GM23248 (cell line): ENCODE data around the gene NPB.

Source experiments
- EZH2 ChIP-seq: fragments of 200-600 bp; sonication (generic); IDR thresholded peaks from 2 replicates; pipeline ENCODE4 v1.6.1; 2018; ENCODE audit warnings: antibody characterized with exemption, mild to moderate bottlenecking; ENCODE audit not compliant: insufficient read depth, poor library complexity, severe bottlenecking
- EZH2phosphoT487 ChIP-seq: fragments of 200-600 bp; sonication (generic); IDR thresholded peaks from 2 replicates; pipeline ENCODE4 v1.6.1; 2018; ENCODE audit warnings: antibody characterized with exemption, moderate library complexity, mild to moderate bottlenecking, low read depth; ENCODE audit not compliant: insufficient read depth

DNA sequence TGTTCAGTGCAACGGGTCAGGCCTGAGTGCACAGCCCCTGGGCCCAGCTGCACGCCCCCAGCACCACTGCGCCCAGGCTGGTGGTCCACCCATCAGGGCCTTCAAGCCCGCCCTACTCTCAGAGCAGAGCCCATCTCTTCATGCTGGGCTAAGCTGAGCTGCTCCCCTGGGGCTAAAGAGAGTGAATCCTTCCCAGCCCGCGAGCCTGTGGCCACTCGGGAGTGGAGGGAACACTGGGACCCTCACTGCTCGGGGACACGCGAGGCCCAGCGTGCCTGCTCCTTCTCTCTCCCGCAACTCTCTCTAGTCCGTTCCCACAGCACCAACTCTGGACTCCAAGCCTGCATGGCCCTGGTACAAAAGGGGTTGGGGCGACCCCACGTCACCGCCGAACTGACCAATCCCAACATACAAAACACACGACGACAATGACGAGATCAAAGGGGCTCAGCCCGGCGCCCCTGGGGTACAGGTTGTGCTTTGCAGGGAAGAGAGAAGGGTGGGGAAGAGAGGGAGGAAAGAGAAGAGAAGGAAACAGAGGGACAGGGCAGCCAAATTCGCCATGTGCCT lies 20.0 kb downstream of the NPB start:
- TF ChIP-seq EZH2 (no peak), EZH2phosphoT487 (no peak)
